ENCODE measurements around the gene DPM3. TPM values are rescaled to one million over a fixed set of nuclear protein-coding genes. Genes with fewer than 3 reads are reported as not detected.

The DPM3 gene
- total RNA-seq, 1 experiment from 2014 or later, result 83.7 TPM

GRCh38 chr1:155131856-155132255 lies 8.5 kb downstream of the DPM3 start:
- Histone ChIP-seq H3K4me1 (replicated peaks; ENCODE audit: insufficient read depth) (peaks cover 43% of the 10 kb centered on the region), H3K9me3 (ENCODE audit: insufficient read depth, low read depth) (no peaks in the 10 kb centered on the region), H3K36me3 (ENCODE audit: low read depth) (peaks cover 29% of the 10 kb centered on the region), H3K27ac (no peak overlapping the region), H3K4me3 (no peak overlapping the region), H3K9me2 (ENCODE audit: insufficient read depth) (no peaks in the 10 kb centered on the region), H4K20me1 (ENCODE audit: insufficient read depth) (no peaks in the 10 kb centered on the region), H3K79me2 (ENCODE audit: low read depth) (peaks cover 52% of the 10 kb centered on the region), H3K4me2 (0 out of 2 replicates have a peak overlapping the region, but pooled peaks have one; percentile 99), H3F3A (ENCODE audit: insufficient read depth, low read depth) (peaks cover 67% of the 10 kb centered on the region), H3K27me3 (ENCODE audit: insufficient read depth, low read depth) (no peaks in the 10 kb centered on the region), H2AFZ (no peak overlapping the region)
- POLR2A ChIA-PET (ENCODE audit: unreplicated experiment), result interaction anchor here (0.7 kb wide), 1 partner anchor 508 kb away, joined by 5 read pairs; no protein-coding TSS in a partner anchor
- intact Hi-C loops (cut with micrococcal nuclease; ENCODE audit: unreplicated experiment), result no loop called here
- TF ChIP-seq EZH2 (IDR thresholded peaks at IDR 0.05; ENCODE audit: low read depth) (no peak), CTCF (conservative IDR thresholded peaks at IDR 0.05) (no peak)
- BruUV-seq (replicated peaks), result no TSS peak
- no peak for DNase-seq
- CTCF ChIA-PET, result no interaction called here

GRCh38 chr1:155131285-155131684 lies 9.0 kb downstream of the DPM3 start:
- TF ChIP-seq EZH2 (IDR thresholded peaks at IDR 0.05; ENCODE audit: low read depth) (no peak), CTCF (conservative IDR thresholded peaks at IDR 0.05) (no peak)
- Histone ChIP-seq H3K9me3 (ENCODE audit: insufficient read depth, low read depth) (no peaks in the 10 kb centered on the region), H3K27me3 (ENCODE audit: insufficient read depth, low read depth) (no peaks in the 10 kb centered on the region), H3K79me2 (ENCODE audit: low read depth) (peaks cover 48% of the 10 kb centered on the region), H4K20me1 (ENCODE audit: insufficient read depth) (no peaks in the 10 kb centered on the region), H3K4me3 (no peak overlapping the region), H2AFZ (no peak overlapping the region), H3K4me1 (replicated peaks; ENCODE audit: insufficient read depth) (peaks cover 47% of the 10 kb centered on the region), H3K36me3 (ENCODE audit: low read depth) (peaks cover 29% of the 10 kb centered on the region), H3K4me2 (peak overlapping the region; percentile 99; the same call in 1 of the 2 replicates), H3K27ac (peak overlapping the region; percentile 98), H3F3A (ENCODE audit: insufficient read depth, low read depth) (peaks cover 70% of the 10 kb centered on the region), H3K9me2 (ENCODE audit: insufficient read depth) (no peaks in the 10 kb centered on the region)
- intact Hi-C loops (cut with micrococcal nuclease; ENCODE audit: unreplicated experiment), result no loop called here
- CTCF ChIA-PET, result interaction anchor here (0.5 kb wide), 1 partner anchor 517 kb away, joined by 8 read pairs; no protein-coding TSS in a partner anchor
- POLR2A ChIA-PET (ENCODE audit: unreplicated experiment), result no interaction called here
- no peak for DNase-seq
- BruUV-seq (replicated peaks), result no TSS peak

GRCh38 chr1:155130272-155131006 lies 9.9 kb downstream of the DPM3 start:
- Histone ChIP-seq H3K79me2 (ENCODE audit: low read depth) (peaks cover 48% of the 10 kb centered on the region), H3K27me3 (ENCODE audit: insufficient read depth, low read depth) (no peaks in the 10 kb centered on the region), H3K4me1 (replicated peaks; ENCODE audit: insufficient read depth) (peaks cover 55% of the 10 kb centered on the region), H3K4me2 (peak overlapping the region; percentile 99), H3K9me2 (ENCODE audit: insufficient read depth) (no peaks in the 10 kb centered on the region), H3K9me3 (ENCODE audit: insufficient read depth, low read depth) (no peaks in the 10 kb centered on the region), H3K27ac (peak overlapping the region; percentile 98), H3K4me3 (peak overlapping the region; percentile 85), H2AFZ (no peak overlapping the region), H3F3A (ENCODE audit: insufficient read depth, low read depth) (peaks cover 70% of the 10 kb centered on the region), H4K20me1 (ENCODE audit: insufficient read depth) (no peaks in the 10 kb centered on the region), H3K36me3 (ENCODE audit: low read depth) (peaks cover 29% of the 10 kb centered on the region)
- no TSS peak for BruUV-seq (replicated peaks)
- DNase-seq, result no peak
- intact Hi-C loops (cut with micrococcal nuclease; ENCODE audit: unreplicated experiment), result no loop called here
- TF ChIP-seq EZH2 (IDR thresholded peaks at IDR 0.05; ENCODE audit: low read depth), result no peak
- TF ChIP-seq CTCF (conservative IDR thresholded peaks at IDR 0.05), result no peak
- CTCF ChIA-PET, result interaction anchor here (0.6 to 1.2 kb wide), 3 partner anchors 14 to 149 kb away, joined by 3 to 4 read pairs (median 3); no protein-coding TSS in a partner anchor
- POLR2A ChIA-PET (ENCODE audit: unreplicated experiment), result interaction anchor here (0.6 kb wide), 1 partner anchor 64 kb away, joined by 6 read pairs; no protein-coding TSS in a partner anchor
